H1 (cell line): ENCODE results near the gene DRC1. TPM values are rescaled to one million over a fixed set of nuclear protein-coding genes. Genes with fewer than 3 reads are reported as not detected.

Source experiments
- ATF2 ChIP-seq: IDR thresholded peaks from 2 replicates; pipeline ENCODE4 v1.6.1; 2012; ENCODE audit warnings: low read length, inconsistent platforms
- BCL11A ChIP-seq, 2 experiments: IDR thresholded peaks; one replicate each; pipeline ENCODE4 v1.6.1; 2011; ENCODE audit warnings: low read depth in 2 of 2, low read length in 2 of 2, mild to moderate bottlenecking in 2 of 2
- CBX5 ChIP-seq: fragments of 300-800, 300-1000 bp; sonication (generic); IDR thresholded peaks from 2 replicates; pipeline ENCODE4 v1.7.1; 2016; ENCODE audit warnings: antibody characterized with exemption, low read length, low read depth
- CHD7 ChIP-seq: fragments of 300-600 bp; sonication (generic); IDR thresholded peaks from 2 replicates; pipeline ENCODE4 v1.7.1; 2012; ENCODE audit warnings: low read length, moderate library complexity, mild to moderate bottlenecking, inconsistent platforms; ENCODE audit not compliant: insufficient replicate concordance
- CREB1 ChIP-seq: IDR thresholded peaks from 2 replicates; pipeline ENCODE4 v1.6.1; 2012; ENCODE audit warnings: inconsistent platforms
- EP300 ChIP-seq, 2 experiments: IDR thresholded peaks; 1 replicate in 1 of 2; 2 replicates in 1 of 2; pipeline ENCODE4 v1.6.1; 2011 to 2012; ENCODE audit warnings: low read depth in 2 of 2, low read length in 2 of 2, mild to moderate bottlenecking in 2 of 2, borderline replicate concordance in 1 of 2, inconsistent platforms in 1 of 2, moderate library complexity in 1 of 2
- GABPA ChIP-seq: IDR thresholded peaks from 2 replicates; pipeline ENCODE4 v1.6.1; 2011; ENCODE audit warnings: mild to moderate bottlenecking, low read length, moderate library complexity, borderline replicate concordance; ENCODE audit not compliant: insufficient read depth
- MAFK ChIP-seq: IDR thresholded peaks from 2 replicates; pipeline ENCODE4 v1.6.1; 2012; ENCODE audit warnings: low read depth, mild to moderate bottlenecking, improper control_type of control experiment, low read length
- SIN3A ChIP-seq, 2 experiments: IDR thresholded peaks in 1 of 2; conservative IDR thresholded peaks in 1 of 2; 2 replicates each; pipeline ENCODE4 v1.6.1; 2011 to 2012; ENCODE audit warnings: low read length in 2 of 2, improper control_type of control experiment in 1 of 2, low read depth in 1 of 2, mild to moderate bottlenecking in 1 of 2
- SUZ12 ChIP-seq: fragments of 200-600 bp; sonication (generic); IDR thresholded peaks from 2 replicates; pipeline ENCODE4 v1.6.1; 2012; ENCODE audit warnings: mild to moderate bottlenecking, inconsistent platforms, low read length, moderate library complexity, mixed read lengths
- polyA plus RNA-seq, 7 experiments: library from polyadenylated mRNA; depleted of rRNA in 3 of 7; stranded (reverse) in 5 of 7; unstranded in 2 of 7; fragments of >200 nt in 5 of 7; fragments of 200-250 nt in 2 of 7; gene quantifications; 1 replicate in 5 of 7; 2 replicates in 1 of 7; 4 replicates in 1 of 7; pipeline versions ENCODE4 v1.2.1 to v1.2.3, GENCODE V29; 2011 to 2013; ENCODE audit warnings: missing spikeins in 2 of 7, mixed read lengths in 2 of 7
- total RNA-seq: library from RNA; stranded (reverse); fragmentation: NEBNext Ultra II Directional; extraction: Animal tissue kit (Norgen Biotek cat#: 25700); gene quantifications from 2 replicates; pipeline ENCODE4 v1.2.1, GENCODE V29; 2021

DRC1 gene
- total and polyA plus RNA-seq, 2 of the 8 experiments (the other 6 are each of a cell fraction or from before 2014, with no cell fraction given), result 0.08 TPM; not detected in 1

GRCh38 chr2:26460613-26461031, 58.9 kb downstream of the DRC1 start (continued):
- TF ChIP-seq CHD7 (no peak), SIN3A (conservative IDR thresholded peaks at IDR 0.05 in 1 of 2, IDR thresholded peaks at IDR 0.05 in 1 of 2; ENCODE audit: low read depth in 1 of 2, low read length in 2 of 2) (no peak), CBX5 (no peak), CREB1 (no peak), SUZ12 (no peak), BCL11A (IDR thresholded peaks at IDR 0.05; ENCODE audit: low read depth in 2 of 2, low read length in 2 of 2) (no peak), EP300 (IDR thresholded peaks at IDR 0.05; ENCODE audit: borderline replicate concordance in 1 of 2, low read depth in 2 of 2, low read length in 2 of 2) (no peak), GABPA (no peak), MAFK (no peak), ATF2 (no peak)
